Loucy (cell line): ENCODE measurements around the gene EFR3B.

Source experiments
- H2AFZ ChIP-seq: fragments of 200-600 bp; sonication (generic); 2 replicates; pipeline ENCODE4 v1.6.0; 2016; ENCODE audit warnings: antibody characterized with exemption, mild to moderate bottlenecking, low read length, moderate library complexity
- H3F3A ChIP-seq: fragments of 200-600 bp; 2 replicates; pipeline ENCODE4 v1.6.0; 2016; ENCODE audit warnings: antibody characterized with exemption, low read depth, mild to moderate bottlenecking
- H3K27me3 ChIP-seq: fragments of 200-600 bp; sonication (generic); 2 replicates; pipeline ENCODE4 v1.6.1; 2014; ENCODE audit warnings: low read length, mild to moderate bottlenecking; ENCODE audit not compliant: insufficient read depth, poor library complexity, severe bottlenecking
- H3K36me3 ChIP-seq: fragments of 200-600 bp; sonication (generic); 2 replicates; pipeline ENCODE4 v1.6.1; 2016; ENCODE audit warnings: low read length; ENCODE audit not compliant: insufficient read depth
- H3K4me1 ChIP-seq: fragments of 200-600 bp; sonication (generic); 2 replicates; pipeline ENCODE4 v1.5.1; 2014; ENCODE audit warnings: low read length, mild to moderate bottlenecking; ENCODE audit not compliant: insufficient read depth, poor library complexity, severe bottlenecking
- H3K4me2 ChIP-seq: fragments of 200-600 bp; sonication (generic); 2 replicates; pipeline ENCODE4 v1.6.0; 2014; ENCODE audit warnings: antibody characterized with exemption, low read length, low read depth, mild to moderate bottlenecking; ENCODE audit not compliant: poor library complexity, severe bottlenecking
- H3K4me3 ChIP-seq: fragments of 200-600 bp; sonication (generic); 2 replicates; pipeline ENCODE4 v1.5.1; 2014; ENCODE audit warnings: low read length, mild to moderate bottlenecking, mixed read lengths; ENCODE audit not compliant: poor library complexity, severe bottlenecking
- H3K79me2 ChIP-seq: fragments of 200-600 bp; sonication (generic); 2 replicates; pipeline ENCODE4 v1.6.1; 2014; ENCODE audit warnings: low read length; ENCODE audit not compliant: insufficient read depth
- H3K9ac ChIP-seq: fragments of 200-600 bp; sonication (generic); 2 replicates; pipeline ENCODE4 v1.6.0; 2014; ENCODE audit warnings: mild to moderate bottlenecking, low read depth, low read length, moderate library complexity; ENCODE audit not compliant: poor library complexity, severe bottlenecking
- H3K9me2 ChIP-seq: fragments of 200-600 bp; sonication (generic); replicated peaks from 2 replicates; pipeline ENCODE4 v1.6.1; 2016; ENCODE audit warnings: low read depth, low read length, mixed read lengths
- H3K9me3 ChIP-seq: fragments of 200-600 bp; sonication (generic); 2 replicates; pipeline ENCODE4 v1.6.1; 2014; ENCODE audit warnings: mild to moderate bottlenecking, antibody characterized with exemption, low read length, low read depth; ENCODE audit not compliant: insufficient read depth
- H4K20me1 ChIP-seq: fragments of 200-600 bp; sonication (generic); 2 replicates; pipeline ENCODE4 v1.6.0; 2014; ENCODE audit warnings: antibody characterized with exemption, low read length, mild to moderate bottlenecking; ENCODE audit not compliant: insufficient read depth, poor library complexity, severe bottlenecking
- EZH2phosphoT487 ChIP-seq: fragments of 200-600 bp; IDR thresholded peaks from 2 replicates; pipeline ENCODE4 v1.6.1; 2018; ENCODE audit warnings: antibody characterized with exemption, mild to moderate bottlenecking, moderate library complexity, borderline replicate concordance
- TF ChIP-seq, protein P1 (sequence below): fragments of 200-600 bp; sonication (generic); conservative IDR thresholded peaks from 2 replicates; pipeline ENCODE4 v1.5.1; 2014; ENCODE audit warnings: mild to moderate bottlenecking, antibody characterized with exemption, low read length

The EFR3B gene

GRCh38 chr2:25176138-25176537 lies 134.3 kb downstream of the EFR3B start:
- Histone ChIP-seq H3K4me3 (no peak overlapping the region), H3K36me3 (no peaks in the 10 kb centered on the region), H3K9me3 (no peaks in the 10 kb centered on the region), H3K9me2 (no peaks in the 10 kb centered on the region), H4K20me1 (no peaks in the 10 kb centered on the region), H3F3A (no peaks in the 10 kb centered on the region), H3K79me2 (no peaks in the 10 kb centered on the region), H2AFZ (no peak overlapping the region), H3K9ac (no peak overlapping the region), H3K4me2 (no peak overlapping the region), H3K4me1 (no peaks in the 10 kb centered on the region), H3K27me3 (no peaks in the 10 kb centered on the region)
- TF ChIP-seq, protein P1, sequence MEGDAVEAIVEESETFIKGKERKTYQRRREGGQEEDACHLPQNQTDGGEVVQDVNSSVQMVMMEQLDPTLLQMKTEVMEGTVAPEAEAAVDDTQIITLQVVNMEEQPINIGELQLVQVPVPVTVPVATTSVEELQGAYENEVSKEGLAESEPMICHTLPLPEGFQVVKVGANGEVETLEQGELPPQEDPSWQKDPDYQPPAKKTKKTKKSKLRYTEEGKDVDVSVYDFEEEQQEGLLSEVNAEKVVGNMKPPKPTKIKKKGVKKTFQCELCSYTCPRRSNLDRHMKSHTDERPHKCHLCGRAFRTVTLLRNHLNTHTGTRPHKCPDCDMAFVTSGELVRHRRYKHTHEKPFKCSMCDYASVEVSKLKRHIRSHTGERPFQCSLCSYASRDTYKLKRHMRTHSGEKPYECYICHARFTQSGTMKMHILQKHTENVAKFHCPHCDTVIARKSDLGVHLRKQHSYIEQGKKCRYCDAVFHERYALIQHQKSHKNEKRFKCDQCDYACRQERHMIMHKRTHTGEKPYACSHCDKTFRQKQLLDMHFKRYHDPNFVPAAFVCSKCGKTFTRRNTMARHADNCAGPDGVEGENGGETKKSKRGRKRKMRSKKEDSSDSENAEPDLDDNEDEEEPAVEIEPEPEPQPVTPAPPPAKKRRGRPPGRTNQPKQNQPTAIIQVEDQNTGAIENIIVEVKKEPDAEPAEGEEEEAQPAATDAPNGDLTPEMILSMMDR: no peak
- TF ChIP-seq EZH2phosphoT487: no peak

DNA sequence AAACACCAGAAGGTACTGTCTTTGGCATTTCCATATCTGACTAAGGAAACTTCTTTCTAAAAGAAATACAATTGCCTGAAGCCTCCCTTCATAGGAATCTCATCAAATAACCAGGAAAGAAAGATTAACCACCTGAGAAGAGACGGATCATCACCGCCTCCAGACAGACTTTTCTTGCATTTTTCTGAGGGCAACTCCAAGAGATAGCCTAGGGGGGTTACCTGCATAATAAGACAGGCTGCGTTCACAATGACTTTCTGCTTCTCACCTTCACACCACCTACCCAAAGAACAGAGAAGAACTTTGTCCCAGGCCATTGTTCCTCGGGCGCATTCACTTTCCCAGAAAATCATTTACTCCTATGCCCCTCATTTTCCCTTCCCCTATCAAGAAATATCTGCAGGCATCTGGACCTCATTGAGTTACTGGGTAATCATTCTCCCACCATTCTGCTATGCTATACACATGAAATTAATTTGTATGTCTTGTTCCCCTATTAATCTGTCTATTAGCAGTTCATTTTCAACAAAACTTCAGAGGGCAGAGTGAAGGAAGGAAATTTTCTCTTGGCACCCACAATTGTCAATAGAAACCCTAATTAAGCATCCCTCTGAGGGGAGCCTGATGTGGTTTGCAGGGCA lies 134.8 kb downstream of the EFR3B start:
- no peaks in the 10 kb centered on the region for H3K79me2 ChIP-seq
- H3K4me2 ChIP-seq: no peak overlapping the region
- H4K20me1 ChIP-seq: no peaks in the 10 kb centered on the region
- H3K9ac ChIP-seq: no peak overlapping the region
- no peak overlapping the region for H3K4me3 ChIP-seq
- H3K9me2 ChIP-seq: no peaks in the 10 kb centered on the region
- no peaks in the 10 kb centered on the region for H3K36me3 ChIP-seq
- no peak for TF ChIP-seq EZH2phosphoT487
- TF ChIP-seq, protein P1: no peak
- H3K9me3 ChIP-seq: no peaks in the 10 kb centered on the region
- no peaks in the 10 kb centered on the region for H3F3A ChIP-seq
- no peak overlapping the region for H2AFZ ChIP-seq
- H3K4me1 ChIP-seq: no peaks in the 10 kb centered on the region
- no peaks in the 10 kb centered on the region for H3K27me3 ChIP-seq

DNA sequence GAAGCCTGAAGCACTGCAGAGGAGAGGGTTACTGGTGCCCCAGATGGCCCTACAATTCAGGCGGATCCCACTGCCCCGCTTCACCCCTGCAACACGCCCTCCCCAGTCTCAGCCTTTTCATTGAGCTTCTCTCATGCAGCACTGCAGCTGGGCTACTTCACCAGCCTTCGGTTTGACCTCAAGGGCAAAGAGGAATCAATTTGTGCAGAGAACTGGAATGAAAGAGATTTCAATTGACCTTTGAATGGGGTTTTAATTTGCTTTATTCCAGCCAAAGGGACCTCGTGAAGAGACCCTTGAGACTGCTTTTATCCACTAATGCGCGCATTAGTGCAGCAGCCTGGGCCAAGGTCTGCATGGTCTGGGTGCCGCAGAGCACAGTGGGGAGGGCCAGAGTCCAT lies 135.3 kb downstream of the EFR3B start:
- no peaks in the 10 kb centered on the region for H3K27me3 ChIP-seq
- H4K20me1 ChIP-seq: no peaks in the 10 kb centered on the region
- H2AFZ ChIP-seq: no peak overlapping the region
- no peaks in the 10 kb centered on the region for H3K9me2 ChIP-seq
- H3K79me2 ChIP-seq: no peaks in the 10 kb centered on the region
- TF ChIP-seq, protein P1: no peak
- TF ChIP-seq EZH2phosphoT487: no peak
- H3F3A ChIP-seq: no peaks in the 10 kb centered on the region
- H3K4me2 ChIP-seq: no peak overlapping the region
- H3K4me3 ChIP-seq: no peak overlapping the region
- H3K36me3 ChIP-seq: no peaks in the 10 kb centered on the region
- no peaks in the 10 kb centered on the region for H3K9me3 ChIP-seq
- no peaks in the 10 kb centered on the region for H3K4me1 ChIP-seq
- no peak overlapping the region for H3K9ac ChIP-seq
